Suprapubic skin (tissue), 4 donors: ENCODE measurements around the gene SF3B2.

Source experiments
- CTCF ChIP-seq, 2 donors: fragments of 200-600 bp in 1 of 2; fragments of 450-650 bp in 1 of 2; sonication (generic) in 1 of 2; IDR thresholded peaks; one replicate each; pipeline ENCODE4 v1.5.1; 2016 to 2019; ENCODE audit warnings: antibody characterized with exemption in 2 of 2, mild to moderate bottlenecking in 1 of 2, moderate library complexity in 1 of 2
- EP300 ChIP-seq: sonication (generic); formaldehyde crosslinking; IDR thresholded peaks from one replicate; pipeline ENCODE4 v1.6.1; 2017; ENCODE audit warnings: antibody characterized with exemption
- POLR2A ChIP-seq, 2 donors: fragments of 450-650 bp; IDR thresholded peaks; one replicate each; pipeline ENCODE4 v1.6.1; 2017; ENCODE audit warnings: antibody characterized with exemption in 2 of 2, mild to moderate bottlenecking in 2 of 2, moderate library complexity in 2 of 2
- POLR2AphosphoS5 ChIP-seq, 3 donors: sonication (generic); formaldehyde crosslinking; IDR thresholded peaks; one replicate each; pipeline ENCODE4 v1.6.1; 2017; ENCODE audit warnings: antibody characterized with exemption in 3 of 3

- no peak for TF ChIP-seq CTCF (IDR thresholded peaks at IDR 0.05)
- TF ChIP-seq EP300, result no peak
- no peak for TF ChIP-seq POLR2A (IDR thresholded peaks at IDR 0.05)
- no peak for TF ChIP-seq POLR2AphosphoS5 (IDR thresholded peaks at IDR 0.05)
Measured at GRCh38 chr11:66107600-66108510, 55.7 kb downstream of the SF3B2 start.
